ENCODE measurements around the gene ATP6V1F. TPM values are rescaled to one million over a fixed set of nuclear protein-coding genes. Genes with fewer than 3 reads are reported as not detected.

The ATP6V1F gene
- total RNA-seq, 1 experiment from 2014 or later, result 115 TPM

- Histone ChIP-seq H3K27me3 (ENCODE audit: insufficient read depth, low read length) (no peaks in the 10 kb centered on the region), H3K4me1 (ENCODE audit: insufficient read depth, low read length) (no peaks in the 10 kb centered on the region), H3K4ac (ENCODE audit: low read depth, low read length) (no peak overlapping the region), H3K79me2 (ENCODE audit: insufficient read depth, low read length) (no peaks in the 10 kb centered on the region), H3K56ac (ENCODE audit: insufficient read length, low read depth, low read length) (no peak overlapping the region), H2BK15ac (ENCODE audit: low read depth, low read length) (no peak overlapping the region), H3K18ac (ENCODE audit: insufficient read length, low read depth, low read length) (no peak overlapping the region), H3K27ac (ENCODE audit: insufficient read length, low read depth, low read length) (no peak overlapping the region), H3K23me2 (ENCODE audit: insufficient read length, low read depth, low read length, poor library complexity, severe bottlenecking) (no peaks in the 10 kb centered on the region), H2AFZ (ENCODE audit: low read length) (no peak overlapping the region), H3K23ac (ENCODE audit: insufficient read length, low read depth, low read length) (no peak overlapping the region), H4K5ac (ENCODE audit: insufficient read length, low read depth, low read length) (no peak overlapping the region), H3K9me3 (ENCODE audit: control insufficient read depth, low read depth, low read length) (no peaks in the 10 kb centered on the region), H3T11ph (ENCODE audit: low read length) (no peak overlapping the region), H3K4me2 (ENCODE audit: insufficient read depth, insufficient read length, low read length) (no peak overlapping the region), H4K8ac (replicated peaks; ENCODE audit: insufficient read length, low read depth, low read length) (no peak overlapping the region), H2BK120ac (ENCODE audit: low read depth, low read length, poor library complexity, severe bottlenecking) (no peak overlapping the region), H4K20me1 (ENCODE audit: control insufficient read depth, insufficient read depth, insufficient read length) (no peaks in the 10 kb centered on the region), H2BK5ac (ENCODE audit: insufficient read length, low read length) (no peak overlapping the region), H3K14ac (ENCODE audit: insufficient read depth, low read length) (no peak overlapping the region), H3K79me1 (ENCODE audit: insufficient read depth, low read depth, low read length, poor library complexity, severe bottlenecking) (no peaks in the 10 kb centered on the region), H4K91ac (ENCODE audit: insufficient read length, low read depth, low read length) (no peak overlapping the region), H2BK12ac (ENCODE audit: insufficient read length, low read depth, low read length) (no peak overlapping the region), H3K9ac (ENCODE audit: extremely low read depth, insufficient read length, low read length) (no peak overlapping the region), H2AK5ac (ENCODE audit: insufficient read length, low read length) (no peak overlapping the region), H2BK20ac (ENCODE audit: low read depth, low read length, poor library complexity, severe bottlenecking) (no peak overlapping the region)
- no peaks in the 10 kb centered on the region; the same call in 1 of the 2 replicates for H3K27me3 Mint-ChIP-seq (ENCODE audit: low read depth)
- H3K9me3 Mint-ChIP-seq, result no peaks in the 10 kb centered on the region
- no peak for DNase-seq
- WGBS (ENCODE audit: extremely low coverage, insufficient read length, low lambda C conversion rate), result no CpG with 5 or more reads among the region's 21 CpGs
- H3K4me3 Mint-ChIP-seq, result no peak overlapping the region
- H3K36me3 Mint-ChIP-seq (ENCODE audit: insufficient read depth in 1 of 3, low read depth in 3 of 3), result peaks cover 0 to 7% (median 0%) of the 10 kb centered on the region in 3 experiments; a peak in 1 of 7 replicates
- no peak overlapping the region for H3K27ac Mint-ChIP-seq
- TF ChIP-seq CTCF (conservative IDR thresholded peaks at IDR 0.05), result no peak
- H3K4me1 Mint-ChIP-seq, result peaks cover 0 to 5% of the 10 kb centered on the region in 2 experiments; a peak in 1 of 4 replicates
Observed at GRCh38 chr7:128854396-128854795, 8.3 kb upstream of the ATP6V1F start.

Measured in H9 (cell line).